HG02970 (cell line): ENCODE results near the gene PSMB7.

Source experiments
- ATAC-seq: cut with Tn5 transposase; IDR thresholded peaks from one replicate; pipeline ENCODE4 v1.9.1; 2021; ENCODE audit warnings: mild to moderate bottlenecking, moderate library complexity, moderate number of reproducible peaks; ENCODE audit not compliant: unreplicated experiment, low FRiP score

Gene PSMB7

DNA sequence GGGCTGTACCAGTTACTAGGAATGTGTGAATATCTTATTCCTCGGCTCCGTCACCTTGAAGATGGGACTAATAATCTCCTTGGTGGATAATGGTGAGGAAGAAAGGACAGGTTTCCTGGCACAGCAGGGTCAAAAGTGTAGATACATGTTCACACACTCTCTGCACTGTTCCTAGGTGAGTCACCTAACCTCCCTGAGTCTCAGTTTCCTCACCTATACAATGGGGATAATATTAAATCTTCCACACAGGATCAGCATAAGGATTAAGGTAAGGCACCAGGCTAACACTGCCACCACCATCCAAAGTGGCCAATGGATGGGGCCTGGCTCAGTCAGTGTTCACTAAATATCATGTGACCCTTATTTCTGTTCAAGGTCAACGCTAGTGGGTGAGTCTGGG, 66.9 kb downstream of the PSMB7 start:
- ATAC-seq, result no peak

- ATAC-seq, result no peak
These were observed 67.3 kb downstream of the PSMB7 start for GRCh38 chr9:124347968-124348358.

DNA sequence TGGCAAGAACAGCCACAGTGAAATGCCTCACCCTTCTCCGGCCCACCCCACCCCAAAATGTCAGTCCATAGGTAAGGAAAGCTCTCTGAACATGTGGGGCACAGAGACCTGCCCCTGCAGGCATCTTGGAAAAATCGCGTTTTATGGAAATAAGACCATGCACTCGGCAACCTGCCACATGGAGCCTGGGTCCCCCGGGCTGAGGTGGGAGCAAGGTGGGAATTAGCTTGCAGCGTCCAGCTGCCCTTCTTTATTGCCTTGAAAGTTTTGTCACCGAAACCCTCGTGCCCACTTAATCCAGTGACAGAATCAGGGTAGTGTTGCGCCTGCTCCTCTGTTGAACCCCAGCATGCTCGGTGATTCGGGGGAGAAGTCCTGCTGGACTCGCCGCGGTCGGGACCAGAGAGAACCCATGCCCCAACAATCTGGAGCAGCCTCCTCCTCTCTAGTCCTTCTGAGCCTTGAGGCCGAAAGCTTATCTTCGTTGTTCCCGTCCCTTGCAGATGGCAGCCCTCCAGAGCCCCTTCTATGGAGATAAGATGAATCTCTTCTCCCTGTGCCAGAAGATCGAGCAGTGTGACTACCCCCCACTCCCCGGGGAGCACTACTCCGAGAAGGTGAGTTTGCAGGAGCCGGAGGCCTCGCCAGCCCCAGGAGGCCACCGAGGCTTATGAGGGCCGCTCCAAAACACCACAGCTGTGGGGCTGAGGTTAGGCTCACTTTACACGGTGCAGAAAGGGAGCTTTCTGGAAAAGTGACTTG, 67.9 kb downstream of the PSMB7 start:
- no peak for ATAC-seq

- ATAC-seq, result no peak
These were observed 68.7 kb downstream of the PSMB7 start for GRCh38 chr9:124346347-124347163.

GRCh38 chr9:124345751-124346281, 69.4 kb downstream of the PSMB7 start:
- no peak for ATAC-seq

DNA sequence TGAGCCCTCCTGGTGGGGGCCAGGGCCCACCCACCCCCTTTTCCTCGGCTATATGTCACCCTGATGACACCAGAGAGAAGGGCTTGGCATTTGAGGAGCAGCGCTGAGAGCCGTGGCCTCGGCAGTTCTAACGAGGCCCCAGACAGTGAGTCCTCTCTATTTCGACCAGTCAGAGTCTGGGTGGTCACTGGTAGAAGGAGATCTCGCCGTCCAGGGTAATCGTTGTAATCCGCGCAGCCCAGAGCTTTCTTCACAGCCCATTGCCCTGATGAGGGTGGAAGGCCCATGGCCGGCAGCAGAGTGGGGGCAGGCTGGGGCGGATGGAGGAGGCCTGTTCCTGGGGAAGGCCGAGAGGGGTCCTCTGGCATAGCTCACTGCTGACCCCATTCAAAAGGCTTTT, 70.2 kb downstream of the PSMB7 start:
- no peak for ATAC-seq

GRCh38 chr9:124344291-124345050, 70.8 kb downstream of the PSMB7 start:
- ATAC-seq, result no peak

GRCh38 chr9:124343533-124344290, 71.5 kb downstream of the PSMB7 start:
- ATAC-seq, result no peak

- no peak for ATAC-seq
These were observed 72.3 kb downstream of the PSMB7 start for GRCh38 chr9:124342776-124343485.

- no peak for ATAC-seq
These were observed 72.9 kb downstream of the PSMB7 start for GRCh38 chr9:124342402-124342775.

- ATAC-seq, result no peak
These were observed 73.6 kb downstream of the PSMB7 start for GRCh38 chr9:124341455-124342170.

DNA sequence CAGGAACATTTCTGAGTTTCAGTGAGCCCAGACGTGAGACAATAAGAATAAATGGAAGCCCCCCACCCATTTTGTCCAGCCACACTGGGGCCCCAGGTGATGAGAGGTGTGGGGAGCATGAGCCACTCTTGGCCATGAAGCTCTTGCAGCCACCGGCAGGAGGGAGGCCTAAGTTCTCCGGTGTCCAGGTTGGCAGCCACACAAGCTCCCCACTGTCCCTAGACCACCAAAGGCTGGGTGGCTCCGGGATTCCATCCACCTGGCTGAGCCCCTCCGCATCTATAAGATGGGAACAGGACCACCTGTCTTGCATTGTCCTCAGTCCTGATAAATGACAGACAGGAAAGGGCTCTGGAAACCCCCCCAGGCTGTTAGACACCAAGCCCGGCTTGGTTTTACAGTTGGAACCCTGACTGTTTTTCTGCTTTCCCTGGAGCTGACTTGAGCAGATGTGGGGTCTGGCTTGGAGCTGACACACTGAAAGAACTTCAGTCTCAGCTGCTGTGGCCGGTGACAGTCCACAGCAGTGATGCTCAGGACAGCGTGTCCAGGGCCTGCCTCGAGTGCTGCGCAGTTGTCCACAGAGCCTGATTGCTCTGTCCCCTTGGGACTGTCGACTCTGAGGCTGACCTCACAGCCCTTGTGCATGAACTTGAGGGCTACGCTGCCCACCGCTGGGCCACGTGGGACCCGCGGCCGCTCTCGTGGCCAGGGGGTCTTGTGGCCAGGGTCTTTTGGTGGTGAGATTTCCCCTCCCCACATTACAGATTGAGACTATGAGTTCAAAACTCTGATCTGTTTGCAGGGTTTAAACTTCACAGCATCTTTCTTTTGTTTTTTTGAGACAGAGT, 74.8 kb downstream of the PSMB7 start:
- ATAC-seq, result no peak

DNA sequence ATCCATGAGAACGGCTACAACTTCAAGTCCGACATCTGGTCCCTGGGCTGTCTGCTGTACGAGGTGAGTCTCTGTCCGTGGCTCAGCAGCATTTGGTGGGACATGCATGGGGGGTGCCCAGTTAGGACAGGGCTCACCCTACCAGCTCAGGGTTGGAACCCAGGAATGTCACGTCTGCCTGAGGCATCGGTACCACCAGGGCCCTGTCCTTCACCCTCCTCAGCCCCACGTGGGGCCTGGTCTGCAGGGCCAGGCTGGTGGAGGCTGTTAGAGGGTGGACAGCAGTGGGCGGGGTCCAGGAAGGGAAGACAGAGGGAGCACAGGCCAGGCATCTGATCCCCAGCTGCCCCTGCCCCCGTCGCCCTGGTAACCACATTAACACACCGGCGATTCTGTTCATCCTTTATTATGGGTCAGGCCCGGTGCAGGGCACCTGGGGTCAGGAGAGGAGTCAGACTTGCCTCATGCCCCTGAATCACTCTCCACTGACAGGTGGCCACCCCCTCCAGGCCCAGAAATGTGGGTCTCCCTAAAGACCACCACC, 75.6 kb downstream of the PSMB7 start:
- no peak for ATAC-seq

- no peak for ATAC-seq
These were observed 77.7 kb downstream of the PSMB7 start for GRCh38 chr9:124337562-124337961.

DNA sequence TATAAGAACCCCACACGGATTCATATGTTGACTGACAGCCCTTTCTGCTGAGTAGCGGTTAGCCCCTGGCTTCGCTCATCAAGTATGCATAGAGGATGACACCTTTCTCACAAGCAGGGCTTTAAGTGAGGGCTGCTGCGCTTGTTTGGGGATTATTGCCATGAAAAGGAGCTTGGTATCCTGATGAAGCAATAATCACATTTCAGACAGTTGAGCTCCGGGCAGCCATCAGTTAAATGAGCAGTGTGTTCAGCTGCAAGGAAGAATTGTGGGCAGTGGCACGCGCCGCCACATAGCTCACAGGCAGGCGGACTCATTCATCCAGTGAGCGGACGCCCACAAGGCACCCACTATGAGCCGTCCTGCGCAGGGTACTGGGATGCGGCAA, 79.9 kb downstream of the PSMB7 start:
- ATAC-seq, result no peak

DNA sequence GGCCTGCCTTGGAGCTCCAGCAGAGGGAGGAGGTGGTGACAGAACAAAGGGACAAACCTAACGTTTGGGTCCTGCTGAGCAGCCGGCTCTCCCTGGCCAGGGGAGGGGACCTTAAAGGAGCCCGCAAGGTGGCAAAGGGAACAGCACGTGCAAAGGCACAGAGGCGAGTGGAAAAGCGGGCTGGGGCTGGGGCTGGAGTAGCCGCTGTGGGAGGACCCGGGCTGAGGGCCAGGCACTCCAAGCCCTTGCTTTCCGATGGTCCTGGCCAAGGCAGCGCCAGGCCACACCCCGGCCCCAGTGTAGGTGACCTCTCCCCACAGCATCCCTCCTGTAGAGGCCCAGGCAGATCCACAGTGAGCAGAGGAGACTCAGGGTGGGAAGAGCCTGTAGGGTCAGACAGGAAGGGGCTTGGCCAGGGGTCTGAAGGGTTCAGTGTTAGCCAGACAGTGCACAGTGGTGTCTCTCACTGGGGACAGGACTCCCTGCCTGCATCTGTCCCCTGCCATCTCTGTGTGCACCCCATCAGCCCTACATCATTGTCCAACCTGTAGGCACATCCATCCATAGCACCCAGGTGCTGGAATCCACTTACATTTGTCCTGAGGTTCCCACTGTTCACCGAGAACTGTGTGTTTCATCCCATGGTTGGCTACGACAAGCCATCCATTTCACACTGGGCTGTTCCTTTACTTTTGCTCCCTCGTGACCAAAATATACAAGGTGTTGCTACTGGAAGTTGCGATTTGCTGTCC, 80.5 kb downstream of the PSMB7 start:
- no peak for ATAC-seq

- ATAC-seq, result no peak
These were observed 82.1 kb downstream of the PSMB7 start for GRCh38 chr9:124333203-124333579.
